GM12891 (cell line): ENCODE results near the gene NRP1.

Experiments
- PAX5 ChIP-seq: IDR thresholded peaks from 2 replicates; pipeline ENCODE4 v1.6.1; 2011; ENCODE audit warnings: low read length, moderate library complexity, mild to moderate bottlenecking; ENCODE audit not compliant: insufficient read depth, severe bottlenecking
- POLR2A ChIP-seq: IDR thresholded peaks from 2 replicates; pipeline ENCODE4 v1.6.1; 2011; ENCODE audit warnings: low read depth, low read length, control low read depth
- POLR2AphosphoS5 ChIP-seq: IDR thresholded peaks from 2 replicates; pipeline ENCODE4 v1.6.1; 2011; ENCODE audit warnings: low read depth, low read length, control low read depth
- POU2F2 ChIP-seq: IDR thresholded peaks from 2 replicates; pipeline ENCODE4 v1.6.1; 2011; ENCODE audit warnings: low read depth, mild to moderate bottlenecking, control low read depth, low read length, moderate library complexity
- SPI1 ChIP-seq: IDR thresholded peaks from 2 replicates; pipeline ENCODE4 v1.6.1; 2011; ENCODE audit warnings: low read depth, low read length, control low read depth
- TAF1 ChIP-seq: IDR thresholded peaks from 2 replicates; pipeline ENCODE4 v1.6.1; 2011; ENCODE audit warnings: low read depth, low read length, control low read depth

DNA sequence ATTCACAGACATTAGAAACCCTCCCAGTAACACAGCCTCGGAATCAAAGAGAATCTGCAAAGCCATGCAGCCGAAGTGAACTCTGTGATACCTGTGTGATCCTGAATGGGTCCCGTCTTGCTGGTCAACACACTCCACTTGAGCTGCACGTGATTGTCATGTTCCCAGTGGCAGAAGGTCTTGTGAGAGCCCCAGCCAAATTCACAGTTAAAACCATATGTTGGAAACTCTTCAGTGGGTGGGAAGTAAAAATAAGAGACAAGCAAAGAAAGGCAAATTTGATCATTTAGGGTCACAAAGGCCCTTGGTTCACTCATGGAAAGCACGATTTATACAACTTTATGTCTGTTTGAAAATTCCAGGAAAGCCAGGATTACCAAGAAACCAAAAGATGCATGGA, 142.3 kb downstream of the NRP1 start:
- TF ChIP-seq POLR2AphosphoS5 (no peak), POLR2A (no peak), TAF1 (no peak), SPI1 (no peak), PAX5 (no peak), POU2F2 (no peak)
